GM20431 (cell line): Measurements from ENCODE around the gene GALT.

Experiments used
- in situ Hi-C: fragments of 300-500 bp; cut with MseI, MboI; formaldehyde crosslinking; loops from one replicate; pipeline ENCODE4 v1.15.0; 2020; ENCODE audit warnings: low sequenced_read_pairs; ENCODE audit not compliant: unreplicated experiment

GALT gene

DNA sequence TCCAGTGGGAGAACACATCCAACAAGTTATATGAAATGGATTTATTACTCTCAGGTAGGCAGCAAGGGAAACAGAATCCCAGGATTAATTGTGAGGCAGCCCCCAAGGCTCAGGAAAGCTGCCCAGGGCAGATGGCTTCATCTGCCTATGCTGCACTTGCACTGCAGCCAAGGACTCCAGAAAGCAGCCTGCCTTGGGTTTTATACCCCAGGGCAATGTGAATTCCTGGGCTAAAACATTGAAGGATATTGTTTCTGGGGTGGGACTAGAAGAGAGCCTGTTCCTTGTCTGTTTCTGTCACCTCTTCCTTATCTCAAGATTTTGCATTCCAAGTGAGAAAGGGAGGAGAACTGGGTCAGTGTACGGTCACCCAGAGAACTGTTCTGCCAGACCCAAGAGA, 24.8 kb downstream of the GALT start:
- in situ Hi-C loops: no loop called here

DNA sequence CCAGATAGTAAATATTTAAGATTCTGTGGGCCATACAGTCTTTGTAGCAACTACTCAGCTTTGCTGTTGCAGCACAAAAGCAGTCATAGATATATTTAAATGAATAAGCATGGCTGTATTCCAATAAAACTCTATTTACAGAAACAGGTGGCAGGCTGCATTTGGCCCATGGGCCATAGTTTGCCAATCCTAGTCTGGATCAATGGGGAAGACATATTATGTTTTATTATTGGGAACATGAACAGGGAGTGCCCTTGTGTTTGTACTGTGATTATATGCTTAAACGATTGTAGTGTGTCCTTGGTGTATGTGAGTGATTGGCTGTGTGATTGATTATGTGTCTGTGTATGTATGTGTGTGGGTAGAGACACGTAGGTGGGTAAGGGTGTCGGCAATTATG, 28.0 kb downstream of the GALT start:
- in situ Hi-C loops: no loop called here

DNA sequence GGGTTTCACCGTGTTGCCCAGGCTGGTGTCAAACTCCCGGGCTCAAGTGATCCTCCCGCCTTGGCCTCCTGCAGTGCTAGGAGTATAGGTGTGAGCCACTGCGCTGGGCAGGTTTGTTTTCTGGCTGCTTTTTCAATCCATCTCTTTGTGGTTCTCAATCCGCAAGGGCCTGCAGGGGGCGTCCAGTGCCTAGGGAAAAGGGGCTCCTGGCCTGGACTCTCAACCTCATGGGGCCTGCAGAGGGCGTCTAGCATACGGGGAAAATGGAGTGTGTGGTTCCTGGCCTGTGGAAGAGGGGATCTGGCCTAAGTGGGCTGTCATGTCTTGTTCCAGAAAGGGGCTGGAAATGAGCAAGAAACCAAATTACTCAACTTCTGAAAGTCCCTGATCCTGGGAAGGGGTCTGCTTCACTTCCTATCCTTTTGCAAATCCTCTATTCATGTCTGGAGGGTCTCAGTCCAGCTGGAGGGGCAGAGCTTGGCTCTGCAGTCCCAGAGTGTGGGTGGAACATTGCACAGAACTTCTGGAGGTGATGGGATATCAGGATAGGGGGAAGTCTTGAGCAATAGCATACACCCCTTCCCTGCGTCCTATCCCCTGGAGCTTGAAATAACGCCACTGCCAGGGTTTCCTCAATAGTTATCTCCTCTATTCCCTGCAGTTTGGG, 28.7 kb downstream of the GALT start:
- in situ Hi-C loops: loop anchor here (25.0 kb wide), 1 partner anchor 112 kb away; no protein-coding TSS in a partner anchor

DNA sequence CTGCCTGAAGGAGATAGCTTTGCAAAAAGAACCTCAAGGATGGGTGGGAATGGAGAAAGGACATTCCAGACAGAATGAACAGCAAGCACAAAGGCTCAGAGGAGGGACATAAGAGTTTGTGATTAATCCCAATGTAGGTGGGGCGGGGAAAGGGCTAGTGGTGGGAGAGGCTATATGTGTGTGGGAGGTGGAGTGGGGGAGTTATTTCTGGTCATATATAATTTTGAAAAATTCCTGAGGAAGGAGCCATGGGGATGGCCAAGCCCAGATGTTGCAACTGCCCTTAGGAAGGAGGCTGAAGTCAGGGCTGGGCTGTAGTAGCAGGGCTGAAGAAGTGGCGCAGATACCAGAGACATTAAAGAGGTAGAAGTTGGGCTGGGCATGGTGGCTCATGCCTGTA, 29.4 kb downstream of the GALT start:
- in situ Hi-C loops: loop anchor here (25.0 kb wide), 1 partner anchor 111 kb away; no protein-coding TSS in a partner anchor

DNA sequence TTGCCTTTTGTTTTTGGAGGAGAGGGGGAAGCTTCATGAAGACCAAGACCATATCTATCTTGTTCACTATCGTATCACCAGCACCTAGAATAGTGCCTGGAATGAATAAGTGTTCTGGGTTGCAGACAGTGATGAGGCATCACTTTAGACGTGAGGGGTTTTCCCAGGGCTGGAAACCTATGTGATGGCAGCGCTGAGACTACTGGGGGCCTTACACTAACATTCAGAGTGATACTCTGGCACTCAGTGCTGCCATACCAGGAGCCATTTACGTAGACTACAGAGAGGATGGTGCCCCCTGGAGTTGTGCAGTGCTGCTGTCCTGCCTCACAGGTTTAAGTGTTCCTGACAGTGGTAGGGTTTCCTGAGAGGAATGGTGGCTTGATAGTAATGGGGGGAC, 37.7 kb downstream of the GALT start:
- in situ Hi-C loops: loop anchor here (25.0 kb wide), 1 partner anchor 103 kb away; no protein-coding TSS in a partner anchor

DNA sequence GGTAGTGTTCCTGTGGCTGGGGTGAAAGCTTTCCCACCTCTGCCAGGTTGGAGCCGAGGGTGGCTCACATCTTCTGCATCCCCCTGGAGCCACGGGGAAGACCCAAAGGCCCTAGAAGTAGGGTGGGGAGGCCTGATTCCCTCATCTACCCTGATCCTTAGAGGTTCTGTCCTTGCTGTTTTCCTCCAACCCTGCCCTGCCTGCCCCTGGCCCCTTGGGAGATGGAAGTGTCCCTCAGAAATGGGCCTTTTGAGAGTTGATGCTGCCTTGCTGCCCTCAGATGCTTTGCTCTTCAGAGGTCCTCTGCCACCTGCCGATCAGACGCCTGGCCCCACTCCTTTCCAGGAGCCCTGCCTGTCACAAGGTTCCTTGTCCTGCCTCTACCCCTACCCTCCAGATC, 38.3 kb downstream of the GALT start:
- in situ Hi-C loops: loop anchor here (25.0 kb wide), 1 partner anchor 102 kb away; no protein-coding TSS in a partner anchor

DNA sequence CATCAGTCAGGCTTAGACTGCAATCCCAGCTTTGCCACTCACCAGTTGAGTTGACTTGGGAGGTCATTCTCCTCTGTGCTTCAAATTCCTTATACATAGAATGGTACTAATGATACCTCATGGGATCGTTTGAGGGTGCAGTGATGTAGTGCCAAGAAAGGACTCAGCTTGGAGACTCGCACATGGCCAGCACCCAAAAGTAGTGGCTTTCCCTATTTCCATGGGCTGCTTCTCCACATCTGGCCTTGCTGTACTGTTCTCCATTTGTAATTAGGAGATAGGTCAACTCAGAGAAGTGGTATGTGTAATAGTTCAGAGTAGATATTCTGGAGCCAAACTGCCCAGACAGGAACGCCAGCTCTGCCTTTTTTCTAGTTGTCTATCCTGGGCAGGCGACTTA, 39.1 kb downstream of the GALT start:
- in situ Hi-C loops: loop anchor here (25.0 kb wide), 1 partner anchor 102 kb away; no protein-coding TSS in a partner anchor

DNA sequence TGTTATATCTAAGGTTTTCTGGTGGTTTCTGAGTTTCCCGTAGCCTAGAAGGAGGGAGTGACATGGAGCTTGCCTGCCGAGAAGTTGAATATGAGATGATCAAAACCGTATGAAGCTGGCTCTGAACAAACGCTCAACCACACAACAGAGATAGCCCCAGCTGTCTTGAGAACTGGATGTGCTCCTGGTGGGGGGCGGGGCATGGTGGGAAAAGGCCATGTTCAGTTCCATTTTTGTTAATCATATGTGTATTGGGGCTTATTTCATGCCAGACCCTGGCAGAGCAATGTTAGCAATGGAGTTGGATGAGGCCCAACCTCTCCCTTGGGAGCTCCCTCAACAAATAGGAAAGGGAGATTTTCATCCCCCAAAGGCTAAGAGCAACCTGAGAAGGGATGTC, 39.8 kb downstream of the GALT start:
- in situ Hi-C loops: loop anchor here (25.0 kb wide), 1 partner anchor 101 kb away; no protein-coding TSS in a partner anchor

DNA sequence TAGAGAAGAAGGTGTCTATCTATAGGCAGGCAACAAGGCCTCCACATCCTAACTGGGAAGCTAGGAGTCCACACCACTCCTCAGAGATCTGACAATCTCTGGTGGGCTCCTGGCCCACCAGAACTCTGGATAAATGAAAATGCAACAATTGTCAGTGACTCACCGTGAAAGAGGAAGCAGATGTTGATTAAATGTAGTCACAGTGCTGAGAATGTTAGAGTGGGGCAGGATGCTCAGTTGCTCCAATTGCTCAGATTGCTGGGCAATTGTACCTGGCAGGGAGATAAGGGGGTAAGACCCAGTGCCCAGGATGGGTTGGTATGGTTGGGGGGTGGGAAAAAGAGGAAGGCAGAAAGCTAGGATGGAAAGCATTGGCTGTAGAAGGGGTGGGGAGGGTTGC, 40.3 kb downstream of the GALT start:
- in situ Hi-C loops: loop anchor here (25.0 kb wide), 1 partner anchor 101 kb away; no protein-coding TSS in a partner anchor

DNA sequence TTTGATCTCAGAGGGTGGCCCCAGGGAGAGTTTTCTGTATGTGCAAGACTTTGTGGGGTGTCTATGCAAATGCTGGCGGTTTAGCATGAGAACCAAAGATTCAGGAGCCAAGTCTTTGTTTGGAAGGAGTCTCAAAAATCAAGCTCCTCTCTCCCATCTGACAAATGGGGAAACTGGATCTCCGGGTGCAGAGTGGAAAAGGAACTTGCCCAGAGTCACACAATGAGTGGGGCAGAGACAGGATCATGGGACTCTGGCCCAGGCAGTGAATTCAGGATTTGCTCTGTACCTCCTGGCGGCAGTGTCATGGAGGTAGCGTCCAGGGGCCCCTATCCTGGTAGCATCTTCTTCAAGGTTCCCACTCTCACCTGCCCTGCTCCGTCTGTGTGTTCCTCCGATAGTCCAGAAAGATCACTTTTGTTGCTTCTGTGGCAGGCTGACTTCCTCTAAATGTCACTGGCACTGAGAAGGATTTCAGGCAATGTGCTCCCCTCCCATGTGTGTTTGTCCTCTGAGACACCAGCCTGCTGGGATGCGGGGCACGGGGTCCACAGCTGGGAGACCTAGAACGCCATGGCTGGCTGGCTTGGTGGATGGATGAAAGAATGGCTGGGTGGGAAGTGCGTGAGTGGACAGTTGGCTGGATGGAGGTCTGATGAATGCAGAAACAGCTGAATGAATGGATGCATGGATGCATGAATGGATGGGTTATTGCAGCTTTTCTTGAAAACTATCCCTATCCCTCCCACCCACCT, 41.0 kb downstream of the GALT start:
- in situ Hi-C loops: loop anchor here (25.0 kb wide), 1 partner anchor 100 kb away; no protein-coding TSS in a partner anchor

DNA sequence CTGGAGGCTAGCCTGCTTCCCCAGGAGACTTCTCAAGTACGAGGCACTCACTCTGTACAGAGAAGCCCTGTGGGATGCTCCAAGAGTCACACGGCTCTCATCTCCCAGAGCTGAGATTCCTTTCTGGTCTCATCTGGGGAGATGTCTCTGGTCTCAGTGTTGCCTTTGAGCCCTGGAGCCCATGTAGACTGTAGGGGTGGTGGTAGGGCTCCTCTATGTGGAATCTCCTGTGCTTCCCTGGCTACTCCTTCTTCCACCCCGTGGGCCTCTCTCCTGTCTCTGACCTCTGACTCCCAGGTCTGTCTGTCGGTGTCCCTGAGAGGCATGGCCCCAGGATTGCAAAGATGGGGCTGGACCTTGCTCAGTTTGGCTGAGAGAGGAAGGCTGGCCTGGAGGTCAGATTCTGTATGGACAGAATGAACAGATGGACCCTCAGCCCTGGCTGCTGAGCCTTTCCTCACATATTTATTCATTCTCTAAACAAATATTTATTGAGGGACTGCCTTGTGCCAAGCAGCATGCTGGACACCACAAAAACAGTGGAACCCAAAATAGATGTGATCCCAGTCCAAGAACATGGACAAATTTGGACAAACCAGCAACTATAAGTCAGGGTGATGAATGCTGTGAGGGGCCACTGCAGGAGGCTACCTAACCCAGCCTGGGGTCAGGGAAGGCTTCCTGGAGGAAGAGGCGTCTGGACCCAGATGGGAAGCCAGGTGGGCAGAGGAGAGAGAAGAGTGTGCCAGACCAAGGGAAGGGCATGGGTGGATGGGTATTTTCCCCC, 42.0 kb downstream of the GALT start:
- in situ Hi-C loops: loop anchor here (25.0 kb wide), 1 partner anchor 99 kb away; no protein-coding TSS in a partner anchor

DNA sequence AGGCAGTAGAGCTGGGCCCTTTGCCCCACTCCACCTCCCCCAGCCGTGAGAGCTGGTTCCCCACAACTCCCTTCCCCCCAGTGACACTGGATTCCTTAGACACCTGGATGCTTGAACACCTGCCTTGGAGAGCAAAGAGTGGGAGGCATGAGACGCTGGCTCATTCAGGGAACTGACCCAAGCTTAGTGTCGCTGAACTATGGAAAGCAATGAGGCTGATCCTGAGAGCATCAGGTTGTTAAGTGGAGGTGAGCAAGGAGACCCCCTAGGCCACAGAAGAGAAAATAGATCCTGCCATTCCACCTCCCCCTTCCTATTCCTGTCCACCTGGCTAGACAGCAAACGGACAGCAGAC, 42.6 kb downstream of the GALT start:
- in situ Hi-C loops: loop anchor here (25.0 kb wide), 1 partner anchor 98 kb away; no protein-coding TSS in a partner anchor

DNA sequence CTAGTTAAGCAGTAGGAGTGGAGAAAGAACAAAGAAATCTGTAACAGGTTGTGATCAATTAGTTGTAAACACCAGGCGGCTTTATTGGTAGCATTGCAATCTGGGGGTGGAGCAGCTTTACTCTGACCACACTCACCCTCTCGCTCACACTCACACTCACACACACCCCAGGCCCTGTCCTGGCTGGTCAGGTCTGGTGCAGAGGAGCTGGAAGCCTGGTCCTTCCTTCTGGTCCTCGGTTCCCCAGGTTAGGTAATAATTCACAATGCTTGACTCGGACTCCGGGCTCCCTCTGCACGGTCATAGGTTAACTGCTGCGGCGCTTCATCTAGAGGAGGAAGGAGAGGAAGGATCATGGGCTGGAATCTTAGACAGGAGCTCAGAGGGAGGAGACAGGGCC, 43.0 kb downstream of the GALT start:
- in situ Hi-C loops: loop anchor here (25.0 kb wide), 1 partner anchor 98 kb away; no protein-coding TSS in a partner anchor

DNA sequence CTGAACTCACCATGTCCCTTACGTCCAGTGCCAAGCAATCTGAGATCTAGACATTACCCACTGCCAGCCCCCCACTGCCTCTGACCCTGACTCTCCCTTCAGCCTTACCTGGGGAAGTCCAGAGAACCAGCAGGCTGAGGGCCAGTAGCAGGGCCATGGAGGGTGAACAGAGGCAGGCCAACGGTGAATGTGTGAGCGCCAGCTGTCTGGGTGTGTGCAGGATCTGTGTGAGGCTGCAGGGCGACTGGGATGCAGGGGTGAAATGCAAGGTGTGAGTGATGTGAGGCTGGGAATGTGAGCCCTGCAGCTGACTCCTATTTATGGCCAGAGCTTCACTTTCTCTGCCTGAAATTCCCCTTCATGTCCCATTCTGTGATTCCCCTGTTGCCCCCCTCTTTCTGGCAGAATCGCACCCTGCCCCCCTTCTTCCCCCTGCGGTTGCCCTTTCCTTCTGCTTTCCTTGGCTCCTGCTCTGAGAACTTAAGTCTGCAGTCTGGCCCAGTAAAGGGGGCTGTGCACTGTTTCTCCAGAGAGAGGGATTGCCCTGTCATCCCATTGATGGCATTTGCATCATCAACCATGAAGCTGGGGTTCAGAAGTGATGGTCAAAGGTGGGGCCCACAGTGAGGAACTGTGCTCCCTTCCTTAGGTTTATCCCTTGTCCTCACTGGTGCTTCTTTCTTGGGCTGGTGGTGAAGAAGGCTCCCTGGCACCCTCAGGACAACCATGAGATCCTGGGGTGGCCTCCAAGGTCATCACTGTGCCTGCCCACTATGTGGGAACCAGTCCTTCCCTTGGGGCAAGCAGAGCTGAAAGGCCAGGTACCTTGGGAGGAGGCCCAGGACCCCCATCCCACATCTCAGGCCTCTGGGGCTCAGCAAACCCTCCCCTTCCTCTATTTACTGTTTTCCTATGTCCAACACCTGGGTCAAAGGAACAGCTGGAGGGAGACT, 44.8 kb downstream of the GALT start, which contains the start of gene CCL19:
Gene CCL19, minus strand, starts transcription at position 294 of the 953 bp plus-strand sequence. Its CDS starts 137 bp downstream, at position 157.
- in situ Hi-C loops: loop anchor here (25.0 kb wide), 1 partner anchor 96 kb away; no protein-coding TSS in a partner anchor

DNA sequence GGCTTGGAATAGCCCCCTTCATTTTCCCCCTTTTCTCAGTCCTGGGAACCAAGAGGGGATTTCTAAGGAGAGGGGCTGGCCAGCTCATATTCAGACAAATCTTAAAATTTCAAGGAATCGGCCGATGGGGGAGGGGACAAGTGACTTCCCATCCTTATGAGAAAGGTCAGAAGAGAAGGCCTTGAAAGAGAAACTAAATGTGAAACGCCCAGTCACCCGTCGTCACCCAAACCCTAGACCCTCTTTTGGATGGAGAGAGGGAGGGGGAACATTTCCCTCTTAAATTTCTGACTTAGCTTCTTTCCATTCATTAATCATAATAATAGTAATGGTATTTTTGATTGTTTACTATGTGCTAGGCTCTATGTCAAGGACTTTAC, 45.5 kb downstream of the GALT start:
- in situ Hi-C loops: loop anchor here (25.0 kb wide), 1 partner anchor 95 kb away; no protein-coding TSS in a partner anchor

DNA sequence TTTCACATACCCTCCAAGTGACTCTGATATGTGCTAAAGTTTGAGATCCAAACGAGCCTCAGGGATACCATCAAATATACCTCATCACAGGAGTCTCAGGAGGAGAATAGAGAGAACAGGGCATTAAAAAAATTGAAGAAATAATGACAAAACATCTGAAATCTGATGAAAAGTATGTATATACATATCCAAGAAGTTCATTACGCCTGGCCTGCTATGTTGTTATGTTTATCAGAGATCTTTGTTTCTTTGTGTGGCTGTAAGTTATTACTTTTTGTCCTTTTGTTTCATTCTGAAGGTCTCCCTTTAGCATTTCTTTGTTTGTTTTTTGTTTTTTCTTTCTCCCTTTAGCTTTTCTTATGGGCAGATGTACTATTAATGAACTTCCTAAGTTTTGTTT, 47.1 kb downstream of the GALT start:
- in situ Hi-C loops: loop anchor here (25.0 kb wide), 1 partner anchor 94 kb away; no protein-coding TSS in a partner anchor

DNA sequence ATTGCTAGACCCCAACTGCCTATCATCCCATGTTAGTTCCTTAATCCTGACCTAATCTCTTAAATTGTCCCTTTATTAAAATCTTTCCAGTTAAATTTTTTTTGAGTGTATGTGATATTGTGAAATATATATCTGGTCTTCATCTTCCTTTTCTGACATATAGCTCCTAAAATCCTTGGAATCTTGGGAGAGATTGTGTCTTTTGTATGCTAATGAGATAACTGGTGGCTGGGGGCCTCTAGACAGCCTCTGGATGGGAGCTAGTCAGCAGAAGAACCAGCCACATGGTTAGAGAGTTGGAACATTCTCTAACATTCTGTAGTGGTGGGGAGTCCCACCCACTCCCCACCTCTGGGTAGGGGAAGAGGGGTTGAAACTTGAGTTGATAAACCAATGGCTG, 48.3 kb downstream of the GALT start:
- in situ Hi-C loops: loop anchor here (25.0 kb wide), 1 partner anchor 92 kb away; no protein-coding TSS in a partner anchor
